GM12891 (cell line): Measurements from ENCODE around the gene AIMP1.
"Not testable (repeated sequence)": the region's sequence is repeated elsewhere in the genome, so short reads cannot be mapped to it uniquely, and the experiment has no call there.

Experiments
- PAX5 ChIP-seq: IDR thresholded peaks from 2 replicates; pipeline ENCODE4 v1.6.1; 2011; ENCODE audit warnings: low read length, moderate library complexity, mild to moderate bottlenecking; ENCODE audit not compliant: insufficient read depth, severe bottlenecking
- POLR2A ChIP-seq: IDR thresholded peaks from 2 replicates; pipeline ENCODE4 v1.6.1; 2011; ENCODE audit warnings: low read depth, low read length, control low read depth
- POLR2AphosphoS5 ChIP-seq: IDR thresholded peaks from 2 replicates; pipeline ENCODE4 v1.6.1; 2011; ENCODE audit warnings: low read depth, low read length, control low read depth
- POU2F2 ChIP-seq: IDR thresholded peaks from 2 replicates; pipeline ENCODE4 v1.6.1; 2011; ENCODE audit warnings: low read depth, mild to moderate bottlenecking, control low read depth, low read length, moderate library complexity
- SPI1 ChIP-seq: IDR thresholded peaks from 2 replicates; pipeline ENCODE4 v1.6.1; 2011; ENCODE audit warnings: low read depth, low read length, control low read depth
- TAF1 ChIP-seq: IDR thresholded peaks from 2 replicates; pipeline ENCODE4 v1.6.1; 2011; ENCODE audit warnings: low read depth, low read length, control low read depth

GRCh38 chr4:106321814-106322213 lies 5.5 kb downstream of the AIMP1 start:
- not testable (repeated sequence) for TF ChIP-seq POLR2A, POLR2AphosphoS5, TAF1, PAX5, SPI1, POU2F2
